Muscle layer of colon (tissue), 2 donors: ENCODE data around the gene IL1R2.

Experiments
- H3K27ac ChIP-seq: one replicate; pipeline ENCODE4 v1.7.0; 2013; ENCODE audit warnings: low read depth, mild to moderate bottlenecking, low read length, moderate library complexity
- H3K27me3 ChIP-seq, 2 donors: one replicate each; pipeline ENCODE4 v1.7.0; 2013; ENCODE audit warnings: low read length in 2 of 2, mild to moderate bottlenecking in 2 of 2; ENCODE audit not compliant: insufficient read depth in 2 of 2, control insufficient read depth in 1 of 2
- H3K36me3 ChIP-seq: one replicate; pipeline ENCODE4 v1.7.0; 2013; ENCODE audit warnings: mild to moderate bottlenecking, low read length; ENCODE audit not compliant: insufficient read depth
- H3K4me1 ChIP-seq: one replicate; pipeline ENCODE4 v1.7.0; 2013; ENCODE audit warnings: mild to moderate bottlenecking, low read length; ENCODE audit not compliant: insufficient read depth
- H3K4me3 ChIP-seq, 2 donors: one replicate each; pipeline ENCODE4 v1.7.0; 2013; ENCODE audit warnings: low read length in 2 of 2, low read depth in 1 of 2, mild to moderate bottlenecking in 1 of 2, moderate library complexity in 1 of 2
- H3K9ac ChIP-seq: one replicate; pipeline ENCODE4 v1.7.0; 2013; ENCODE audit warnings: low read length
- H3K9me3 ChIP-seq: one replicate; pipeline ENCODE4 v1.7.0; 2013; ENCODE audit warnings: mild to moderate bottlenecking, low read length
- donor health status: abdominal sarcoma.
- donor health status: Adenocarcinoma of cecum.

Gene IL1R2

GRCh38 chr2:102027036-102027980, 35.5 kb downstream of the IL1R2 start:
- no peak overlapping the region for H3K9ac ChIP-seq
- no peak overlapping the region for H3K27ac ChIP-seq
- no peaks in the 10 kb centered on the region for H3K27me3 ChIP-seq
- no peak overlapping the region for H3K4me3 ChIP-seq
- no peaks in the 10 kb centered on the region for H3K9me3 ChIP-seq
- H3K36me3 ChIP-seq = no peaks in the 10 kb centered on the region
- H3K4me1 ChIP-seq = peaks cover 18% of the 10 kb centered on the region

- no peak overlapping the region for H3K4me3 ChIP-seq
- H3K27ac ChIP-seq = no peak overlapping the region
Observed at GRCh38 chr2:102028470-102028869, 36.7 kb downstream of the IL1R2 start.

GRCh38 chr2:102029405-102029804, 37.6 kb downstream of the IL1R2 start:
- no peaks in the 10 kb centered on the region for H3K36me3 ChIP-seq
- no peak overlapping the region for H3K27ac ChIP-seq
- H3K4me1 ChIP-seq = peaks cover 32% of the 10 kb centered on the region
- no peaks in the 10 kb centered on the region for H3K27me3 ChIP-seq
- no peaks in the 10 kb centered on the region for H3K9me3 ChIP-seq
- no peak overlapping the region for H3K9ac ChIP-seq
- H3K4me3 ChIP-seq = no peak overlapping the region

More at GRCh38 chr2:102028470-102028869, 36.7 kb downstream of the IL1R2 start:
- H3K9ac ChIP-seq = no peak overlapping the region
- no peaks in the 10 kb centered on the region for H3K27me3 ChIP-seq
- no peaks in the 10 kb centered on the region for H3K9me3 ChIP-seq
- H3K36me3 ChIP-seq = no peaks in the 10 kb centered on the region
- peaks cover 28% of the 10 kb centered on the region for H3K4me1 ChIP-seq

- Histone ChIP-seq H3K9me3 (no peaks in the 10 kb centered on the region), H3K36me3 (no peaks in the 10 kb centered on the region), H3K9ac (no peak overlapping the region), H3K4me3 (no peak overlapping the region), H3K27ac (no peak overlapping the region), H3K27me3 (no peaks in the 10 kb centered on the region), H3K4me1 (peaks cover 32% of the 10 kb centered on the region)
Observed at GRCh38 chr2:102029952-102030351, 38.2 kb downstream of the IL1R2 start.

GRCh38 chr2:102030502-102030854, 38.7 kb downstream of the IL1R2 start:
- no peak overlapping the region for H3K9ac ChIP-seq
- no peak overlapping the region for H3K4me3 ChIP-seq
- no peaks in the 10 kb centered on the region for H3K36me3 ChIP-seq
- H3K27me3 ChIP-seq = no peaks in the 10 kb centered on the region
- no peak overlapping the region for H3K27ac ChIP-seq
- no peaks in the 10 kb centered on the region for H3K9me3 ChIP-seq
- H3K4me1 ChIP-seq = peaks cover 32% of the 10 kb centered on the region

- Histone ChIP-seq H3K27ac (no peak overlapping the region), H3K27me3 (no peaks in the 10 kb centered on the region), H3K4me3 (no peak overlapping the region), H3K36me3 (no peaks in the 10 kb centered on the region), H3K9me3 (no peaks in the 10 kb centered on the region), H3K9ac (no peak overlapping the region), H3K4me1 (peaks cover 32% of the 10 kb centered on the region)
Observed at GRCh38 chr2:102030855-102031527, 39.2 kb downstream of the IL1R2 start.

GRCh38 chr2:102032368-102033030, 40.7 kb downstream of the IL1R2 start:
- Histone ChIP-seq H3K9ac (no peak overlapping the region), H3K4me3 (no peak overlapping the region), H3K36me3 (no peaks in the 10 kb centered on the region), H3K27me3 (no peaks in the 10 kb centered on the region), H3K9me3 (no peaks in the 10 kb centered on the region), H3K27ac (no peak overlapping the region), H3K4me1 (peaks cover 27% of the 10 kb centered on the region)

GRCh38 chr2:102033031-102033749, 41.4 kb downstream of the IL1R2 start:
- Histone ChIP-seq H3K4me3 (no peak overlapping the region), H3K27me3 (no peaks in the 10 kb centered on the region), H3K4me1 (peaks cover 21% of the 10 kb centered on the region), H3K36me3 (no peaks in the 10 kb centered on the region), H3K27ac (no peak overlapping the region), H3K9ac (no peak overlapping the region), H3K9me3 (no peaks in the 10 kb centered on the region)

- H3K27ac ChIP-seq = no peak overlapping the region
- no peaks in the 10 kb centered on the region for H3K9me3 ChIP-seq
- H3K4me1 ChIP-seq = peaks cover 21% of the 10 kb centered on the region
- H3K36me3 ChIP-seq = no peaks in the 10 kb centered on the region
- H3K27me3 ChIP-seq = no peaks in the 10 kb centered on the region
- H3K4me3 ChIP-seq = no peak overlapping the region
- no peak overlapping the region for H3K9ac ChIP-seq
Observed at GRCh38 chr2:102033750-102034682, 42.3 kb downstream of the IL1R2 start.

GRCh38 chr2:102034683-102035548, 43.2 kb downstream of the IL1R2 start:
- H3K27me3 ChIP-seq = no peaks in the 10 kb centered on the region
- H3K9ac ChIP-seq = no peak overlapping the region
- H3K9me3 ChIP-seq = no peaks in the 10 kb centered on the region
- no peaks in the 10 kb centered on the region for H3K36me3 ChIP-seq
- H3K4me3 ChIP-seq = no peak overlapping the region
- H3K27ac ChIP-seq = no peak overlapping the region
- peaks cover 21% of the 10 kb centered on the region for H3K4me1 ChIP-seq
